ENCODE data around the gene ENOSF1. TPM values are rescaled to one million over a fixed set of nuclear protein-coding genes. Genes with fewer than 3 reads are reported as not detected.

ENOSF1 gene
- total and polyA plus RNA-seq, 8 donors, result 24.0 to 114 (median 70.5) TPM

- H3K4me1 ChIP-seq, result peaks cover 15 to 24% (median 19%) of the 10 kb centered on the region in 4 donors
- H3K9me3 ChIP-seq, result no peaks in the 10 kb centered on the region
- peaks cover 0 to 49% (median 0%) of the 10 kb centered on the region in 3 donors for H3K27me3 ChIP-seq
- H3K27ac ChIP-seq, result no peak overlapping the region
- no peak for TF ChIP-seq CTCF (IDR thresholded peaks at IDR 0.05)
- TF ChIP-seq POLR2AphosphoS5 (IDR thresholded peaks at IDR 0.05), result no peak
- TF ChIP-seq POLR2A (IDR thresholded peaks at IDR 0.05), result no peak
- no peak for TF ChIP-seq EP300 (IDR thresholded peaks at IDR 0.05)
- H3K4me3 ChIP-seq, result no peak overlapping the region
- intact Hi-C loops (cut with DNase I; ENCODE audit: low total_unique reads), result no loop called here
- 85 to 93% (median 85%) methylated on average over 6 of the region's 6 CpGs for WGBS, 5 donors
- no peaks in the 10 kb centered on the region for H3K36me3 ChIP-seq
- DNase-seq, result no peak
Observed at GRCh38 chr18:655445-655844, 57.0 kb downstream of the ENOSF1 start.

GRCh38 chr18:654601-655000, 57.8 kb downstream of the ENOSF1 start:
- H3K9me3 ChIP-seq, result no peaks in the 10 kb centered on the region
- no peak for DNase-seq
- WGBS, 5 donors, result 93 to 97% (median 95%) methylated on average over 4 of the region's 4 CpGs
- H3K4me3 ChIP-seq, result no peak overlapping the region
- TF ChIP-seq CTCF (IDR thresholded peaks at IDR 0.05) (no peak), POLR2AphosphoS5 (IDR thresholded peaks at IDR 0.05) (no peak), POLR2A (IDR thresholded peaks at IDR 0.05) (no peak), EP300 (IDR thresholded peaks at IDR 0.05) (no peak)
- H3K27me3 ChIP-seq, result peaks cover 0 to 48% (median 0%) of the 10 kb centered on the region in 3 donors
- no peak overlapping the region for H3K27ac ChIP-seq
- peaks cover 15 to 24% (median 19%) of the 10 kb centered on the region in 4 donors for H3K4me1 ChIP-seq
- H3K36me3 ChIP-seq, result no peaks in the 10 kb centered on the region
- intact Hi-C loops (cut with DNase I; ENCODE audit: low total_unique reads), result no loop called here

GRCh38 chr18:653512-653911, 58.9 kb downstream of the ENOSF1 start:
- peaks cover 10 to 15% (median 15%) of the 10 kb centered on the region in 4 donors for H3K4me1 ChIP-seq
- no peaks in the 10 kb centered on the region for H3K36me3 ChIP-seq
- intact Hi-C loops (cut with DNase I; ENCODE audit: low total_unique reads), result no loop called here
- H3K27ac ChIP-seq, result no peak overlapping the region
- peaks cover 0 to 37% (median 0%) of the 10 kb centered on the region in 3 donors for H3K27me3 ChIP-seq
- H3K4me3 ChIP-seq, result no peak overlapping the region
- 95 to 100% (median 98%) methylated on average over 2 of the region's 2 CpGs for WGBS, 5 donors
- DNase-seq, result no peak
- no peak for TF ChIP-seq EP300 (IDR thresholded peaks at IDR 0.05)
- TF ChIP-seq POLR2AphosphoS5 (IDR thresholded peaks at IDR 0.05), result no peak
- TF ChIP-seq POLR2A (IDR thresholded peaks at IDR 0.05), result no peak
- no peak for TF ChIP-seq CTCF (IDR thresholded peaks at IDR 0.05)
- H3K9me3 ChIP-seq, result no peaks in the 10 kb centered on the region

GRCh38 chr18:652131-652530, 60.3 kb downstream of the ENOSF1 start:
- no peaks in the 10 kb centered on the region for H3K9me3 ChIP-seq
- no peak overlapping the region for H3K27ac ChIP-seq
- TF ChIP-seq POLR2AphosphoS5 (IDR thresholded peaks at IDR 0.05) (no peak), EP300 (IDR thresholded peaks at IDR 0.05) (no peak), POLR2A (IDR thresholded peaks at IDR 0.05) (no peak), CTCF (IDR thresholded peaks at IDR 0.05) (no peak)
- no peak for DNase-seq
- peaks cover 0 to 25% (median 0%) of the 10 kb centered on the region in 3 donors for H3K27me3 ChIP-seq
- intact Hi-C loops (cut with DNase I; ENCODE audit: low total_unique reads), result no loop called here
- no peak overlapping the region for H3K4me3 ChIP-seq
- 73 to 83% (median 80%) methylated on average over 4 of the region's 4 CpGs for WGBS, 5 donors
- peaks cover under 1 to 4% (median 3%) of the 10 kb centered on the region in 4 donors for H3K4me1 ChIP-seq
- no peaks in the 10 kb centered on the region for H3K36me3 ChIP-seq

Data from stomach (tissue), 9 donors.